Endothelial cell of umbilical vein (primary cell): ENCODE data around the gene AKAP12. TPM values are rescaled to one million over a fixed set of nuclear protein-coding genes. Genes with fewer than 3 reads are reported as not detected.

Experiments used
- BruUV-seq: library from RNA; stranded (reverse); fragments of 400-500 nt; replicated peaks from 2 replicates; lab custom pipeline; 2021; lab: Mats Ljungman, UMichigan
- CTCF ChIA-PET: fragments of 300-600, 350-600 bp; sonication (Branson Sonifier 250); formaldehyde crosslinking; loops from one replicate; lab custom pipeline; 2021; ENCODE audit warnings: antibody characterized with exemption, inconsistent platforms; lab: Charles Lee
- POLR2A ChIA-PET: fragments of 300-600, 350-600 bp; sonication (Branson Sonifier 250); formaldehyde crosslinking; loops from one replicate; lab custom pipeline; 2021; ENCODE audit warnings: antibody characterized with exemption, inconsistent platforms; lab: Charles Lee
- DNase-seq: peaks from one replicate; pipeline ENCODE4 v3.0.0-alpha.2; 2011; ENCODE audit warnings: low read depth, low spot score
- FAIRE-seq: peaks from 2 replicates; lab custom pipeline; 2011; peaks lifted over from hg19 to GRCh38; lab: Jason Lieb, UNC
- H2AFZ ChIP-seq: 2 replicates; pipeline ENCODE4 v1.6.0; 2012; ENCODE audit warnings: low read depth, low read length, control low read depth, inconsistent platforms
- H3K27ac ChIP-seq: 2 replicates; pipeline ENCODE4 v1.5.1; 2011; ENCODE audit warnings: low read depth, mild to moderate bottlenecking, control low read depth, low read length, moderate library complexity; ENCODE audit not compliant: insufficient read depth
- H3K27me3 ChIP-seq, 2 experiments: 2 replicates each; pipeline versions ENCODE4 v1.6.0 to v1.6.1; 2011; ENCODE audit warnings: low read length in 2 of 2, mixed read lengths in 1 of 2; ENCODE audit not compliant: control insufficient read depth in 2 of 2, insufficient read depth in 2 of 2
- H3K36me3 ChIP-seq, 2 experiments: 2 replicates in 1 of 2; 3 replicates in 1 of 2; pipeline ENCODE4 v1.5.1; 2011; ENCODE audit warnings: low read length in 2 of 2, mild to moderate bottlenecking in 1 of 2, moderate library complexity in 1 of 2; ENCODE audit not compliant: control insufficient read depth in 2 of 2, insufficient read depth in 2 of 2; ENCODE audit errors: extremely low read depth in 1 of 2
- H3K4me1 ChIP-seq: 3 replicates; pipeline ENCODE4 v1.5.1; 2011; ENCODE audit warnings: mild to moderate bottlenecking, low read length; ENCODE audit not compliant: control insufficient read depth, insufficient read depth; ENCODE audit errors: extremely low read depth
- H3K4me2 ChIP-seq: 2 replicates; pipeline ENCODE4 v1.6.1; 2011; ENCODE audit warnings: low read length, control low read depth, mixed read lengths; ENCODE audit not compliant: insufficient read depth
- H3K4me3 ChIP-seq, 3 experiments: fragments of 200-600 bp in 1 of 3; sonication (generic), shearing (Covaris generic) in 1 of 3; replicated peaks in 1 of 3; 2 replicates each; pipeline ENCODE4 v1.5.1; 2011 to 2016; ENCODE audit warnings: control low read depth in 3 of 3, low read length in 3 of 3, mild to moderate bottlenecking in 2 of 3, inconsistent platforms in 1 of 3, low read depth in 1 of 3, moderate library complexity in 1 of 3; ENCODE audit not compliant: insufficient read depth in 1 of 3
- H3K79me2 ChIP-seq: 2 replicates; pipeline ENCODE4 v1.6.0; 2012; ENCODE audit warnings: low read length, inconsistent platforms; ENCODE audit not compliant: control insufficient read depth, insufficient read depth
- H3K9ac ChIP-seq: replicated peaks from 2 replicates; pipeline ENCODE3; 2011; ENCODE audit warnings: low read length, control low read depth; ENCODE audit not compliant: insufficient read depth; ENCODE audit errors: extremely low read depth
- H3K9me1 ChIP-seq: replicated peaks from 3 replicates; pipeline ENCODE4 v1.6.0; 2011; ENCODE audit warnings: mild to moderate bottlenecking, low read length; ENCODE audit not compliant: control insufficient read depth, insufficient read depth; ENCODE audit errors: extremely low read depth
- H3K9me3 ChIP-seq: replicated peaks from 2 replicates; pipeline ENCODE4 v1.5.1; 2012; ENCODE audit warnings: low read length, inconsistent platforms; ENCODE audit not compliant: control insufficient read depth, insufficient read depth
- H4K20me1 ChIP-seq: replicated peaks from 2 replicates; pipeline ENCODE3; 2011; ENCODE audit warnings: mild to moderate bottlenecking, low read length; ENCODE audit not compliant: control insufficient read depth, insufficient read depth; ENCODE audit errors: extremely low read depth
- CTCF ChIP-seq, 2 donors: IDR thresholded peaks; 1 replicate in 1 of 2; 2 replicates in 1 of 2; pipeline ENCODE4 v1.5.1; 2011; ENCODE audit warnings: low read length in 2 of 2, mild to moderate bottlenecking in 2 of 2, moderate library complexity in 2 of 2, control low read depth in 1 of 2, inconsistent platforms in 1 of 2, low read depth in 1 of 2; ENCODE audit not compliant: insufficient read depth in 1 of 2; ENCODE audit errors: extremely low read depth in 1 of 2
- EZH2 ChIP-seq: IDR thresholded peaks from 2 replicates; pipeline ENCODE4 v1.6.1; 2012; ENCODE audit warnings: borderline replicate concordance, low read depth, mild to moderate bottlenecking, moderate library complexity, low read length, inconsistent platforms; ENCODE audit not compliant: severe bottlenecking
- FOS ChIP-seq: IDR thresholded peaks from 2 replicates; pipeline ENCODE4 v1.6.1; 2011; ENCODE audit warnings: mild to moderate bottlenecking, low read length, moderate library complexity, borderline replicate concordance; ENCODE audit not compliant: insufficient read depth
- GATA2 ChIP-seq: IDR thresholded peaks from 2 replicates; pipeline ENCODE4 v1.7.0; 2011; ENCODE audit warnings: low read depth, mild to moderate bottlenecking, moderate library complexity, mixed read lengths, low read length; ENCODE audit not compliant: insufficient read length, insufficient read depth
- JUN ChIP-seq: IDR thresholded peaks from 2 replicates; pipeline ENCODE4 v1.6.1; 2011; ENCODE audit warnings: borderline replicate concordance, low read depth; ENCODE audit not compliant: insufficient read length, insufficient read depth
- MYC ChIP-seq: IDR thresholded peaks from one replicate; pipeline ENCODE4 v1.6.1; 2011; ENCODE audit warnings: mild to moderate bottlenecking, low read depth, low read length
- POLR2A ChIP-seq: IDR thresholded peaks from 2 replicates; pipeline ENCODE4 v1.6.1; 2012; ENCODE audit warnings: low read depth, mild to moderate bottlenecking, control low read depth, low read length
- POLR2AphosphoS5 ChIP-seq: IDR thresholded peaks from 2 replicates; pipeline ENCODE4 v1.6.1; 2012; ENCODE audit warnings: low read depth, mild to moderate bottlenecking, control low read depth, low read length, moderate library complexity; ENCODE audit not compliant: insufficient read depth
- dilution Hi-C: fragments of 300-500 bp; cut with MboI; formaldehyde crosslinking; loops from one replicate; pipeline ENCODE4 v1.15.0; 2019; ENCODE audit warnings: low sequenced_read_pairs; ENCODE audit not compliant: extremely low pct_ligation_motif_present
- intact Hi-C: fragments of 100-400 bp; cut with micrococcal nuclease; formaldehyde crosslinking; loops from one replicate; pipeline ENCODE4 v1.10.0; 2022
- polyA plus RNA-seq, 4 experiments: library from polyadenylated mRNA; depleted of rRNA in 3 of 4; stranded (reverse) in 3 of 4; unstranded in 1 of 4; fragments of >200 nt; gene quantifications; 2 replicates each; pipeline versions ENCODE4 v1.2.1 to v1.2.3, GENCODE V29; 2011 to 2012; ENCODE audit warnings: missing spikeins in 1 of 4
- total RNA-seq: library from RNA; stranded (reverse); gene quantifications from 2 replicates; pipeline ENCODE4 v1.2.3, GENCODE V29; 2021
- TF ChIP-seq, protein P1 (sequence below): IDR thresholded peaks from 2 replicates; pipeline ENCODE4 v1.6.1; 2011; ENCODE audit not compliant: insufficient read depth, insufficient read length

Gene AKAP12
- total and polyA plus RNA-seq, 2 donors (not counting 3 experiments of a cell fraction or from before 2014, with no cell fraction given): 46.9 to 340 TPM

GRCh38 chr6:151225919-151226318 is 13.8 kb upstream of the AKAP12 start:
- dilution Hi-C loops: no loop called here
- Histone ChIP-seq H3K4me3 (no peak overlapping the region), H3K79me2 (no peaks in the 10 kb centered on the region), H3K9me3 (no peaks in the 10 kb centered on the region), H2AFZ (no peak overlapping the region), H3K4me2 (no peak overlapping the region), H3K4me1 (no peaks in the 10 kb centered on the region), H3K9me1 (no peaks in the 10 kb centered on the region), H4K20me1 (no peaks in the 10 kb centered on the region), H3K27ac (no peak overlapping the region), H3K9ac (no peak overlapping the region), H3K27me3 (peaks cover 0 to 2% of the 10 kb centered on the region in 2 experiments), H3K36me3 (no peaks in the 10 kb centered on the region)
- ChIA-PET CTCF (no interaction called here), POLR2A (no interaction called here)
- no TSS peak for BruUV-seq
- TF ChIP-seq EZH2: no peak
- no peak for TF ChIP-seq POLR2A
- TF ChIP-seq, protein P1, sequence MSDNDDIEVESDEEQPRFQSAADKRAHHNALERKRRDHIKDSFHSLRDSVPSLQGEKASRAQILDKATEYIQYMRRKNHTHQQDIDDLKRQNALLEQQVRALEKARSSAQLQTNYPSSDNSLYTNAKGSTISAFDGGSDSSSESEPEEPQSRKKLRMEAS: no peak
- TF ChIP-seq GATA2: no peak
- no peak for TF ChIP-seq POLR2AphosphoS5
- no peak for TF ChIP-seq JUN
- no peak for TF ChIP-seq FOS
- TF ChIP-seq CTCF (IDR thresholded peaks at IDR 0.05; ENCODE audit: extremely low read depth in 1 of 2, insufficient read depth in 1 of 2, low read depth in 1 of 2, low read length in 2 of 2): no peak
- no peak for TF ChIP-seq MYC
- intact Hi-C loops: no loop called here
- DNase-seq (no peak), FAIRE-seq (no peak)
